Amniotic epithelial cell (primary cell): ENCODE measurements around the gene SMOC1.

Experiments used
- DNase-seq: peaks from one replicate; pipeline ENCODE4 v3.0.0-alpha.2; 2010; ENCODE audit warnings: low read depth

The SMOC1 gene

GRCh38 chr14:69879175-69880043, at the start of gene SMOC1:
SMOC1 (plus strand) TSS chr14:69879416; CDS start chr14:69879679, 263 bp downstream.
- DNase-seq: no peak

- DNase-seq: no peak
These were observed 40.3 kb upstream of the SMOC1 start for GRCh38 chr14:69838881-69839416.

- DNase-seq: no peak
These were observed 39.6 kb upstream of the SMOC1 start for GRCh38 chr14:69839661-69840060.

GRCh38 chr14:69841656-69842055, 37.6 kb upstream of the SMOC1 start:
- no peak for DNase-seq

GRCh38 chr14:69842686-69843420, 36.4 kb upstream of the SMOC1 start:
- no peak for DNase-seq

GRCh38 chr14:69844171-69844570, 35.0 kb upstream of the SMOC1 start:
- no peak for DNase-seq

GRCh38 chr14:69845050-69845581, 34.1 kb upstream of the SMOC1 start:
- DNase-seq: no peak

- no peak for DNase-seq
These were observed 33.4 kb upstream of the SMOC1 start for GRCh38 chr14:69845787-69846186.

GRCh38 chr14:69848156-69848555, 31.1 kb upstream of the SMOC1 start:
- no peak for DNase-seq

- no peak for DNase-seq
These were observed 30.3 kb upstream of the SMOC1 start for GRCh38 chr14:69848903-69849391.

- no peak for DNase-seq
These were observed 29.0 kb upstream of the SMOC1 start for GRCh38 chr14:69850086-69850735.

GRCh38 chr14:69850736-69851112, 28.5 kb upstream of the SMOC1 start:
- no peak for DNase-seq

GRCh38 chr14:69852531-69853321, 26.5 kb upstream of the SMOC1 start:
- DNase-seq: no peak

- no peak for DNase-seq
These were observed 25.4 kb upstream of the SMOC1 start for GRCh38 chr14:69853774-69854173.

- no peak for DNase-seq
These were observed 24.6 kb upstream of the SMOC1 start for GRCh38 chr14:69854598-69854997.

GRCh38 chr14:69855180-69855832, 23.9 kb upstream of the SMOC1 start:
- peak; percentile 31 for DNase-seq

GRCh38 chr14:69858801-69859200, 20.4 kb upstream of the SMOC1 start:
- DNase-seq: no peak

GRCh38 chr14:69859591-69859990, 19.6 kb upstream of the SMOC1 start:
- DNase-seq: no peak

- no peak for DNase-seq
These were observed 19.0 kb upstream of the SMOC1 start for GRCh38 chr14:69860221-69860620.

- DNase-seq: no peak
These were observed 18.1 kb upstream of the SMOC1 start for GRCh38 chr14:69861025-69861569.
